HG02678 (cell line): ENCODE measurements around the gene SULT1B1.

ENCODE experiments used
- ATAC-seq: cut with Tn5 transposase; IDR thresholded peaks from one replicate; pipeline ENCODE4 v1.9.1; 2021; ENCODE audit warnings: mild to moderate bottlenecking, moderate library complexity; ENCODE audit not compliant: unreplicated experiment

SULT1B1 gene

DNA sequence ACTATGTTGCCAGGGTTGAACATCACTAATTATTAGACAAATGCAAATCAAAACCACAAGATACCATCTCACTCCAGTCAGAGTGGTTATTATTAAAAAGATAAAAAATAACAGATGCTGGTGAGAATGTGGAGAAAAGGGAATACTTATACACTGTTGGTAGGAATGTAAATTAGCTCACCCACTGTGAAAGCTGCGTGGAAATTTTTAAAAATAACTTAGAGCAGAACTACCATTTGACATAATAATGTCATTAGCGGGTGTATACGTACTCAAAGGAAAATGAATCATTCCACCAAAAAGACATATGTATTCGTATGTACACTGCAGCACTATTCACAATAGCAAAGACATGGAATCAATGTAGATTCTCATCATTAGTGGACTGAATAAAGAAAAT is 58.7 kb downstream of the SULT1B1 start:
- no peak for ATAC-seq

DNA sequence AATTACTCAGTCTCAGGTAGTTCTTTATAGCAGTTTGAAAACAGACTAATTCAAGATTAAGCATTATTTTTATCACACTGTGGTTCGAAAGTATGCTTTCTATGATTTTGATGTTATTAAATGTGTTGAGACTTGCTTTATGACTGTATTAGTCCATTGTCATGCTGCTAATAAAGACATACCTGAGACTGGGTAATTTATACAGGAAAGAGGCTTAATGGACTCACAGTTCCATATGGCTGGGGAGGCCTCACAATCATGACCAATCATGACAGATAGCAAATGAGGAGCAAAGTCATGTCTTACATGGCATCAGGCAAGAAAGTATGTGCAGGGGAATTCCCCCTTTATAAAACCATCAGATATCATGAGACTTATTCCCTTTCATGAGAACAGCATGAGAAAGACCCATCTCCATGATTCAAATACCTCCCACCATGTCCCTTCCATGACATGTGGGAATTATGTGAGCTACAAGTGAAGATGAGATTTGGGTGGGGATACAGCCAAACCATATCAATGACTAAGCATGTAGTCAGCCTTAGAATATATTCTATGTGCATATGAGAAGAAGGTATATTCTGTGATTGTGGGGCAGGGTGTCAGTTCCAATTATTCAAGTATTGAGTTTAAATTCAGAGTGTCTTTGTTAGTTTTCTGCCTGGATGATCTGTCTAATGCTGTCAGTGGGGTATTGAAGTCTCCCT is 62.7 kb downstream of the SULT1B1 start:
- no peak for ATAC-seq

DNA sequence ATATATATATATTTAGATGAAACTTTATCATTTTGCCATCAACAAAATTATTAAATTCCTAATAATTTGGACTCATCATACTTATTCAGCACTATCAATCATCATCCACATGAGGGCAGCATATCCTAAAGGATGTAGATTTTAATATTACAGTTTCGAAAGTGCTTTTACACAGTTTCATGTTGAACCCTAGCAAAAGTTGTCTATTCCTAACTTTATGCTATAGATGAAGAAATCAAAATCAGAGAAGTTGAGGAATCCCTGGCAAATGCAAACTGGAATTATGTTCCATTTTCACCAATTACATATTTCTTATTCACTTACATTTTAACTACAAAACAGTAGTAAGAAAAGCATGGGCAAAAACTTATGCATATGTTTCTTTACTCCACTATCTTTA is 70.8 kb downstream of the SULT1B1 start:
- no peak for ATAC-seq

DNA sequence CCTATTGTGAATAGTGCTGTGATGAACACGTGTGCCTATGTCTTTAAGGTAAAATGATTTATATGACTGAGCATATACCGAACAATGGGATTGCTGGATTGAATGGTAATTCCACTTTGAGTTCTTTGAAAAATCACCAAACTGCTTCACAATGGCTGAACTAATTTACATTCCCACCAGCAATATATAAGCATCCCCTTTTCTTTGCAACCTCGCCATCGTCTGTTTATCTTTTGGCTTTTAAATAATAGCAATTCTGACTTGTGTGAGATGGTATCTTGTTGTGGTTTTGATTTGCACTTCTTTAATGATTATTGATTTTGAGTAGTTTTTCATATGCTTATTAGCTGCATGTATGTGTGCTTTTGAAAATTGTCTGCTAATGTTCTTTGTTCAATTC is 75.6 kb downstream of the SULT1B1 start:
- no peak for ATAC-seq
